ENCODE measurements around the gene ANGEL1. TPM values are rescaled to one million over a fixed set of nuclear protein-coding genes. Genes with fewer than 3 reads are reported as not detected.
A peak's percentile ranks its signal among the peaks of the same experiment; 100 is the strongest.

Gene ANGEL1
- total and polyA plus RNA-seq, 9 of the 15 experiments (the other 6 are each of a cell fraction or from before 2014, with no cell fraction given) = 2.1 to 22.2 (median 7.3) TPM

DNA sequence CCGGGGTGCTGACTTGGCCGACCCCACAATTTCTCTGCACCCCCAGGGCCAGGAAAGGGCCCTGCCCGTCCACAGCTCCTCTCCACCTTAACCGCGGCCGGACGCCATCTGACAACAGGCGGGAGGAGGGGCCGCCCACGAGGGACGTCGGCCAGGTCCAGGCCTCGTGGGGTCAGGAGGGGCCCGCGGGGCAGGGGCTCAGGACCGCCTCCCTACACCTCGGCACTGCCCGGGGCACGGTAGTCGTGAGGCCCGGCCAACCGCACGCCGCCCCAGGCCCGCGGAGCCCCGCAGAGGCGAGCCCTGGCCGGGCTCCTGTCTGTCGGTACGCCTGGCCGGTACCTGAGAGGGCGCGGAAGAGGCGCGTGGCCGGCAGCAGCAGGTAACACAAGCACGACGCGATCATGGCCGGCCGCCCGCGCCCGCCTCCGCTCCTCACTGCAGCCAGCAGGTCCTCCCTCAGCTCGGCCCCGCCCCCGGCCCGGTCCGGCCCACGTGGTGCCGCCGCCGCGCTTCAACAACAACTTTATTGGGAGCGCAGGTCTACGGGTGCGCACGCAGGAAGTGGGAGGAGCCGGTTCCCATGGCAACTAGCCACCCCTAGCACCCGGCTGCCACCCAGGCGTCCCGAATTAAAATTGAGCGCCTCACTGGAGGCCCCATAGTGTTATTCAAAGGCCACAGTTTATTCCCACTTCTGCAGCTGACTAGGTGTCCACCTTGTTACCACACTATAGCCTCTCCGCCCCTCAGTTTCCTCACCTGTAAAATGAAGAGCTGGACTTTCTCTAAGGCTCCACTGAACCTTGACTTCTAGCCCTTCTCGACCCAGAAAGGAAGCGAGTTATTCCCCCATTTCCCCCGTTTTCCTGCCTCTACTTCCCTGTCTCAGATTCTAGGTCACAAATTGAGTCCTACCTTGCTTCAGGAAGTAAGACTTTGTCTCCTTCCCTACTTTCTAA is at the start of gene ANGEL1 (continued):
- TF ChIP-seq, protein P1, sequence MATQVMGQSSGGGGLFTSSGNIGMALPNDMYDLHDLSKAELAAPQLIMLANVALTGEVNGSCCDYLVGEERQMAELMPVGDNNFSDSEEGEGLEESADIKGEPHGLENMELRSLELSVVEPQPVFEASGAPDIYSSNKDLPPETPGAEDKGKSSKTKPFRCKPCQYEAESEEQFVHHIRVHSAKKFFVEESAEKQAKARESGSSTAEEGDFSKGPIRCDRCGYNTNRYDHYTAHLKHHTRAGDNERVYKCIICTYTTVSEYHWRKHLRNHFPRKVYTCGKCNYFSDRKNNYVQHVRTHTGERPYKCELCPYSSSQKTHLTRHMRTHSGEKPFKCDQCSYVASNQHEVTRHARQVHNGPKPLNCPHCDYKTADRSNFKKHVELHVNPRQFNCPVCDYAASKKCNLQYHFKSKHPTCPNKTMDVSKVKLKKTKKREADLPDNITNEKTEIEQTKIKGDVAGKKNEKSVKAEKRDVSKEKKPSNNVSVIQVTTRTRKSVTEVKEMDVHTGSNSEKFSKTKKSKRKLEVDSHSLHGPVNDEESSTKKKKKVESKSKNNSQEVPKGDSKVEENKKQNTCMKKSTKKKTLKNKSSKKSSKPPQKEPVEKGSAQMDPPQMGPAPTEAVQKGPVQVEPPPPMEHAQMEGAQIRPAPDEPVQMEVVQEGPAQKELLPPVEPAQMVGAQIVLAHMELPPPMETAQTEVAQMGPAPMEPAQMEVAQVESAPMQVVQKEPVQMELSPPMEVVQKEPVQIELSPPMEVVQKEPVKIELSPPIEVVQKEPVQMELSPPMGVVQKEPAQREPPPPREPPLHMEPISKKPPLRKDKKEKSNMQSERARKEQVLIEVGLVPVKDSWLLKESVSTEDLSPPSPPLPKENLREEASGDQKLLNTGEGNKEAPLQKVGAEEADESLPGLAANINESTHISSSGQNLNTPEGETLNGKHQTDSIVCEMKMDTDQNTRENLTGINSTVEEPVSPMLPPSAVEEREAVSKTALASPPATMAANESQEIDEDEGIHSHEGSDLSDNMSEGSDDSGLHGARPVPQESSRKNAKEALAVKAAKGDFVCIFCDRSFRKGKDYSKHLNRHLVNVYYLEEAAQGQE (IDR thresholded peaks at IDR 0.05; ENCODE audit: borderline replicate concordance) = peak; percentile 58
- TF ChIP-seq, protein P1 (CRISPR knock-in tag; IDR thresholded peaks at IDR 0.05; ENCODE audit: low read depth) = no peak
- TF ChIP-seq, protein P2, sequence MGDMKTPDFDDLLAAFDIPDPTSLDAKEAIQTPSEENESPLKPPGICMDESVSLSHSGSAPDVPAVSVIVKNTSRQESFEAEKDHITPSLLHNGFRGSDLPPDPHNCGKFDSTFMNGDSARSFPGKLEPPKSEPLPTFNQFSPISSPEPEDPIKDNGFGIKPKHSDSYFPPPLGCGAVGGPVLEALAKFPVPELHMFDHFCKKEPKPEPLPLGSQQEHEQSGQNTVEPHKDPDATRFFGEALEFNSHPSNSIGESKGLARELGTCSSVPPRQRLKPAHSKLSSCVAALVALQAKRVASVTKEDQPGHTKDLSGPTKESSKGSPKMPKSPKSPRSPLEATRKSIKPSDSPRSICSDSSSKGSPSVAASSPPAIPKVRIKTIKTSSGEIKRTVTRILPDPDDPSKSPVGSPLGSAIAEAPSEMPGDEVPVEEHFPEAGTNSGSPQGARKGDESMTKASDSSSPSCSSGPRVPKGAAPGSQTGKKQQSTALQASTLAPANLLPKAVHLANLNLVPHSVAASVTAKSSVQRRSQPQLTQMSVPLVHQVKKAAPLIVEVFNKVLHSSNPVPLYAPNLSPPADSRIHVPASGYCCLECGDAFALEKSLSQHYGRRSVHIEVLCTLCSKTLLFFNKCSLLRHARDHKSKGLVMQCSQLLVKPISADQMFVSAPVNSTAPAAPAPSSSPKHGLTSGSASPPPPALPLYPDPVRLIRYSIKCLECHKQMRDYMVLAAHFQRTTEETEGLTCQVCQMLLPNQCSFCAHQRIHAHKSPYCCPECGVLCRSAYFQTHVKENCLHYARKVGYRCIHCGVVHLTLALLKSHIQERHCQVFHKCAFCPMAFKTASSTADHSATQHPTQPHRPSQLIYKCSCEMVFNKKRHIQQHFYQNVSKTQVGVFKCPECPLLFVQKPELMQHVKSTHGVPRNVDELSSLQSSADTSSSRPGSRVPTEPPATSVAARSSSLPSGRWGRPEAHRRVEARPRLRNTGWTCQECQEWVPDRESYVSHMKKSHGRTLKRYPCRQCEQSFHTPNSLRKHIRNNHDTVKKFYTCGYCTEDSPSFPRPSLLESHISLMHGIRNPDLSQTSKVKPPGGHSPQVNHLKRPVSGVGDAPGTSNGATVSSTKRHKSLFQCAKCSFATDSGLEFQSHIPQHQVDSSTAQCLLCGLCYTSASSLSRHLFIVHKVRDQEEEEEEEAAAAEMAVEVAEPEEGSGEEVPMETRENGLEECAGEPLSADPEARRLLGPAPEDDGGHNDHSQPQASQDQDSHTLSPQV (IDR thresholded peaks at IDR 0.05) = peak; percentile 48; the same call in 1 of the 2 replicates
- peak; percentile 93 for TF ChIP-seq EGR1 (conservative IDR thresholded peaks at IDR 0.05)
- TF ChIP-seq ASH1L (IDR thresholded peaks at IDR 0.05; ENCODE audit: borderline replicate concordance, low read depth, partially characterized antibody) = no peak
- no peak for TF ChIP-seq ZNF217 (CRISPR knock-in tag; IDR thresholded peaks at IDR 0.05)
- TF ChIP-seq SAFB (IDR thresholded peaks at IDR 0.05; ENCODE audit: borderline replicate concordance, low read depth, low read length) = no peak
- TF ChIP-seq ZKSCAN1 (IDR thresholded peaks at IDR 0.05; ENCODE audit: low read depth, low read length) = peak; percentile 97
- peak; percentile 77 for TF ChIP-seq SUPT5H (IDR thresholded peaks at IDR 0.05)
- TF ChIP-seq FOXP1 (CRISPR knock-in tag; IDR thresholded peaks at IDR 0.05) = no peak
- no peak for TF ChIP-seq ZNF57 (CRISPR knock-in tag; IDR thresholded peaks at IDR 0.05)
- peak; percentile 66 for TF ChIP-seq TBP (optimal IDR thresholded peaks at IDR 0.05; ENCODE audit: low read depth, low read length)
- peak; percentile 89 for TF ChIP-seq BMI1 (IDR thresholded peaks at IDR 0.05; ENCODE audit: low read length)
- TF ChIP-seq WHSC1 (IDR thresholded peaks at IDR 0.05; ENCODE audit: low read length) = no peak
- TF ChIP-seq HDAC1 (IDR thresholded peaks at IDR 0.05) = peak in 1 of 2 experiments; percentile 67; a peak in 1 of 4 replicates
- no peak for TF ChIP-seq POLR3G (IDR thresholded peaks at IDR 0.05; ENCODE audit: extremely low read depth, insufficient read length, insufficient replicate concordance)

All from K562 (cell line).